ENCODE results near the gene DNAH9.

DNA sequence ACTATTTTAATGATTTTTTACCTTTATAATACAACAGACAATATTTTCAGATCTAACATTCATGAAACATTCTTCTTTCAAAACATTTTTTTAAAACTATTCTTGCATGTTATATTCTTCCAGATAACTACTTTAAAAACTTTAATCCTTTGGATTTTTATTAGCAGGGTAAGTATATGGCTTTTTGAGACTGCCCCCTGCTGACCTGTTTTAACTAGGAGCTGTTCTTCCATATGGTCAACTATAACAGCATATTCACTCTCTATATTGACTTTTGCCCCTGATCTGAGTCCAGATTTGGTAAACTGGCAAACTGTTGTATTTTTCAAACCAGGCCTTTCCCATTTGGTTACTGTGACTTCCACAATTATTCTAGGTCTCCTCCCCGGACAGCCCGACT lies 382.5 kb downstream of the DNAH9 start:
- TF ChIP-seq, protein P1, sequence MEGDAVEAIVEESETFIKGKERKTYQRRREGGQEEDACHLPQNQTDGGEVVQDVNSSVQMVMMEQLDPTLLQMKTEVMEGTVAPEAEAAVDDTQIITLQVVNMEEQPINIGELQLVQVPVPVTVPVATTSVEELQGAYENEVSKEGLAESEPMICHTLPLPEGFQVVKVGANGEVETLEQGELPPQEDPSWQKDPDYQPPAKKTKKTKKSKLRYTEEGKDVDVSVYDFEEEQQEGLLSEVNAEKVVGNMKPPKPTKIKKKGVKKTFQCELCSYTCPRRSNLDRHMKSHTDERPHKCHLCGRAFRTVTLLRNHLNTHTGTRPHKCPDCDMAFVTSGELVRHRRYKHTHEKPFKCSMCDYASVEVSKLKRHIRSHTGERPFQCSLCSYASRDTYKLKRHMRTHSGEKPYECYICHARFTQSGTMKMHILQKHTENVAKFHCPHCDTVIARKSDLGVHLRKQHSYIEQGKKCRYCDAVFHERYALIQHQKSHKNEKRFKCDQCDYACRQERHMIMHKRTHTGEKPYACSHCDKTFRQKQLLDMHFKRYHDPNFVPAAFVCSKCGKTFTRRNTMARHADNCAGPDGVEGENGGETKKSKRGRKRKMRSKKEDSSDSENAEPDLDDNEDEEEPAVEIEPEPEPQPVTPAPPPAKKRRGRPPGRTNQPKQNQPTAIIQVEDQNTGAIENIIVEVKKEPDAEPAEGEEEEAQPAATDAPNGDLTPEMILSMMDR (optimal IDR thresholded peaks at IDR 0.05 in 1 of 3, IDR thresholded peaks at IDR 0.05 in 1 of 3, conservative IDR thresholded peaks at IDR 0.05 in 1 of 3; ENCODE audit: extremely low read depth in 1 of 3, insufficient read depth in 2 of 3, low read length in 3 of 3) = peak in 2 of 3 experiments; percentile 37 to 59
- no peak for TF ChIP-seq EZH2 (IDR thresholded peaks at IDR 0.05; ENCODE audit: low read length)
